H1 (cell line): ENCODE results near the gene TUBGCP2.

ENCODE experiments used
- CTCF ChIP-seq, 3 experiments: IDR thresholded peaks; 1 replicate in 2 of 3; 2 replicates in 1 of 3; pipeline versions ENCODE4 v1.5.1 to v1.6.1; 2011; ENCODE audit warnings: low read length in 3 of 3, mild to moderate bottlenecking in 3 of 3, inconsistent platforms in 2 of 3, low read depth in 1 of 3, moderate library complexity in 1 of 3; ENCODE audit not compliant: insufficient read depth in 1 of 3; ENCODE audit errors: control extremely low read depth in 1 of 3
- GABPA ChIP-seq: IDR thresholded peaks from 2 replicates; pipeline ENCODE4 v1.6.1; 2011; ENCODE audit warnings: mild to moderate bottlenecking, low read length, moderate library complexity, borderline replicate concordance; ENCODE audit not compliant: insufficient read depth
- KDM1A ChIP-seq: fragments of 200-600, 300-600 bp; sonication (generic); IDR thresholded peaks from 2 replicates; pipeline ENCODE4 v1.7.1; 2016; ENCODE audit warnings: mild to moderate bottlenecking, low read length, borderline replicate concordance
- PHF8 ChIP-seq: fragments of 200-600 bp; sonication (generic); conservative IDR thresholded peaks from 2 replicates; pipeline ENCODE4 v1.7.1; 2012; ENCODE audit warnings: low read depth, mild to moderate bottlenecking, inconsistent platforms, low read length, moderate library complexity
- POLR2A ChIP-seq, 2 experiments: IDR thresholded peaks; 1 replicate in 1 of 2; 2 replicates in 1 of 2; pipeline ENCODE4 v1.6.1; 2011; ENCODE audit warnings: low read depth in 2 of 2, low read length in 2 of 2, mild to moderate bottlenecking in 2 of 2; ENCODE audit errors: control extremely low read depth in 1 of 2
- POU5F1 ChIP-seq: IDR thresholded peaks from 2 replicates; pipeline ENCODE4 v1.6.1; 2011; ENCODE audit warnings: low read depth, mild to moderate bottlenecking, low read length, moderate library complexity
- RBBP5 ChIP-seq: IDR thresholded peaks from 2 replicates; pipeline ENCODE4 v1.7.1; 2012; ENCODE audit warnings: low read depth, mild to moderate bottlenecking, inconsistent platforms, low read length, moderate library complexity, borderline replicate concordance
- SP1 ChIP-seq: IDR thresholded peaks from 2 replicates; pipeline ENCODE4 v1.6.1; 2011; ENCODE audit warnings: low read depth, low read length
- SUZ12 ChIP-seq: fragments of 200-600 bp; sonication (generic); IDR thresholded peaks from 2 replicates; pipeline ENCODE4 v1.6.1; 2012; ENCODE audit warnings: mild to moderate bottlenecking, inconsistent platforms, low read length, moderate library complexity, mixed read lengths

- no peak for TF ChIP-seq SP1
- TF ChIP-seq GABPA, result no peak
- TF ChIP-seq POLR2A (IDR thresholded peaks at IDR 0.05; ENCODE audit: control extremely low read depth in 1 of 2, low read depth in 2 of 2, low read length in 2 of 2), result no peak
- TF ChIP-seq CTCF (IDR thresholded peaks at IDR 0.05; ENCODE audit: control extremely low read depth in 1 of 3, insufficient read depth in 1 of 3, low read depth in 1 of 3, low read length in 3 of 3), result no peak
- TF ChIP-seq KDM1A, result no peak
- TF ChIP-seq POU5F1, result no peak
- TF ChIP-seq SUZ12, result no peak
- no peak for TF ChIP-seq RBBP5
- no peak for TF ChIP-seq PHF8
Measured at GRCh38 chr10:133314911-133315310, 6.2 kb upstream of the TUBGCP2 start.
